HCT116 (cell line): ENCODE results near the gene KDM1B. TPM values are rescaled to one million over a fixed set of nuclear protein-coding genes. Genes with fewer than 3 reads are reported as not detected.

Experiments
- ATAC-seq: fragments of 200-7000 bp; cut with Tn5 transposase; 2 replicates; pipeline ENCODE4 v1.9.1; 2020; ENCODE audit warnings: mild to moderate bottlenecking, moderate library complexity
- BruUV-seq: library from RNA; stranded (reverse); fragments of 400-500 nt; replicated peaks from 2 replicates; lab custom pipeline; 2021; lab: Mats Ljungman, UMichigan
- CTCF ChIA-PET: fragments of 300-600 bp; sonication (Branson Sonifier 250); formaldehyde crosslinking; loops from one replicate; lab custom pipeline; 2021; ENCODE audit warnings: antibody characterized with exemption; lab: Charles Lee
- POLR2A ChIA-PET: fragments of 300-600, 350-600 bp; sonication (Branson Sonifier 250); formaldehyde crosslinking; loops from one replicate; lab custom pipeline; 2021; ENCODE audit warnings: antibody characterized with exemption; lab: Charles Lee
- RAD21 ChIA-PET, 2 experiments: fragments of 300-600 bp; sonication (Branson Sonifier 250); formaldehyde crosslinking; loops; one replicate each; lab custom pipeline; 2023; ENCODE audit warnings: low total read pairs in 2 of 2; ENCODE audit not compliant: uncharacterized antibody in 2 of 2, unreplicated experiment in 2 of 2, low non-redundant PET in 1 of 2; lab: Charles Lee
- DNase-seq: peaks from one replicate; pipeline ENCODE4 v3.0.0-alpha.2; 2010; ENCODE audit warnings: low read depth, low spot score
- H2AFZ ChIP-seq: fragments of 200-600 bp; shearing (Covaris generic), sonication (generic); 2 replicates; pipeline ENCODE4 v1.6.1; 2017; ENCODE audit warnings: low read depth, mixed run types, mixed read lengths, antibody characterized with exemption, low read length; ENCODE audit not compliant: poor library complexity, severe bottlenecking
- H3K27ac ChIP-seq: 2 replicates; pipeline ENCODE4 v1.5.1; 2012; ENCODE audit warnings: low read depth, low read length
- H3K27me3 ChIP-seq: fragments of 200-600 bp; sonication (generic); 2 replicates; pipeline ENCODE4 v1.6.1; 2016; ENCODE audit warnings: mixed run types, low read length, mixed read lengths; ENCODE audit not compliant: insufficient read depth
- H3K36me3 ChIP-seq, 2 experiments: fragments of 200-500 bp in 1 of 2; fragments of 200-600 bp in 1 of 2; sonication (Bioruptor generic) in 1 of 2; sonication (generic) in 1 of 2; 2 replicates each; pipeline versions ENCODE4 v1.5.1 to v1.6.1; 2014 to 2016; ENCODE audit warnings: low read length in 2 of 2, inconsistent platforms in 1 of 2, mixed read lengths in 1 of 2, mixed run types in 1 of 2; ENCODE audit not compliant: insufficient read depth in 2 of 2, control insufficient read depth in 1 of 2
- H3K4me1 ChIP-seq, 2 experiments: fragments of 200-600 bp in 1 of 2; sonication (generic) in 1 of 2; 2 replicates each; pipeline versions ENCODE4 v1.5.1 to v1.6.1; 2012 to 2017; ENCODE audit warnings: low read length in 2 of 2, inconsistent platforms in 1 of 2, mild to moderate bottlenecking in 1 of 2, mixed read lengths in 1 of 2, mixed run types in 1 of 2, moderate library complexity in 1 of 2; ENCODE audit not compliant: insufficient read depth in 2 of 2, control insufficient read depth in 1 of 2
- H3K4me2 ChIP-seq: fragments of 200-600 bp; sonication (generic); 2 replicates; pipeline ENCODE4 v1.6.1; 2017; ENCODE audit warnings: mixed run types, low read length, mixed read lengths
- H3K4me3 ChIP-seq, 2 experiments: fragments of 200-600 bp in 1 of 2; sonication (generic) in 1 of 2; replicated peaks in 1 of 2; 2 replicates each; pipeline ENCODE4 v1.5.1; 2011 to 2016; ENCODE audit warnings: low read length in 2 of 2, control low read depth in 1 of 2, low read depth in 1 of 2, mild to moderate bottlenecking in 1 of 2, mixed read lengths in 1 of 2, mixed run types in 1 of 2
- H3K79me2 ChIP-seq: fragments of 200-600 bp; sonication (generic); 2 replicates; pipeline ENCODE4 v1.6.1; 2017; ENCODE audit warnings: mild to moderate bottlenecking, mixed run types, low read length, moderate library complexity, mixed read lengths; ENCODE audit not compliant: insufficient read depth
- H3K9ac ChIP-seq: fragments of 200-600 bp; sonication (generic); 2 replicates; pipeline ENCODE4 v1.6.1; 2016; ENCODE audit warnings: low read length, mixed read lengths
- H3K9me2 ChIP-seq: fragments of 200-600 bp; sonication (generic), shearing (Covaris generic); 2 replicates; pipeline ENCODE4 v1.6.1; 2017; ENCODE audit warnings: mixed run types, mild to moderate bottlenecking, moderate library complexity; ENCODE audit not compliant: insufficient read depth
- H3K9me3 ChIP-seq, 2 experiments: fragments of 200-500 bp in 1 of 2; fragments of 200-600 bp in 1 of 2; sonication (Bioruptor generic) in 1 of 2; sonication (generic) in 1 of 2; 2 replicates each; pipeline ENCODE4 v1.6.1; 2014 to 2017; ENCODE audit warnings: low read length in 2 of 2, mixed read lengths in 2 of 2, inconsistent platforms in 1 of 2, low read depth in 1 of 2, mild to moderate bottlenecking in 1 of 2, mixed run types in 1 of 2, moderate library complexity in 1 of 2; ENCODE audit not compliant: control insufficient read depth in 1 of 2, insufficient read depth in 1 of 2
- H4K20me1 ChIP-seq: fragments of 200-600 bp; sonication (generic), shearing (Covaris generic); 2 replicates; pipeline ENCODE4 v1.6.1; 2017; ENCODE audit warnings: mixed run types, mild to moderate bottlenecking, moderate library complexity; ENCODE audit not compliant: insufficient read depth
- CEBPB ChIP-seq: IDR thresholded peaks from 2 replicates; pipeline ENCODE4 v1.6.1; 2012; ENCODE audit warnings: low read depth
- EGR1 ChIP-seq: IDR thresholded peaks from 2 replicates; pipeline ENCODE4 v1.6.1; 2012; ENCODE audit warnings: low read depth
- ELF1 ChIP-seq: IDR thresholded peaks from 2 replicates; pipeline ENCODE4 v1.6.1; 2012; ENCODE audit warnings: low read depth, borderline replicate concordance
- EZH2 ChIP-seq: fragments of 200-600 bp; sonication (generic); IDR thresholded peaks from 2 replicates; pipeline ENCODE4 v1.6.1; 2017; ENCODE audit warnings: antibody characterized with exemption, mixed run types
- POLR2A ChIP-seq: IDR thresholded peaks from 2 replicates; pipeline ENCODE4 v1.7.0; 2011; ENCODE audit warnings: borderline replicate concordance; ENCODE audit not compliant: insufficient read depth, insufficient read length; ENCODE audit errors: extremely low read depth
- RAD21 ChIP-seq: IDR thresholded peaks from 2 replicates; pipeline ENCODE4 v1.6.1; 2012; ENCODE audit warnings: low read depth, mild to moderate bottlenecking
- SIN3A ChIP-seq: IDR thresholded peaks from 2 replicates; pipeline ENCODE4 v1.6.1; 2012; ENCODE audit warnings: low read depth
- SP1 ChIP-seq: IDR thresholded peaks from 2 replicates; pipeline ENCODE4 v1.6.1; 2012; ENCODE audit warnings: low read depth
- SRF ChIP-seq: IDR thresholded peaks from 2 replicates; pipeline ENCODE4 v1.6.1; 2012; ENCODE audit warnings: low read depth
- TCF7L2 ChIP-seq: IDR thresholded peaks from 2 replicates; pipeline ENCODE4 v1.7.0; 2011; ENCODE audit warnings: borderline replicate concordance, inconsistent platforms; ENCODE audit not compliant: insufficient read depth, insufficient read length; ENCODE audit errors: extremely low read depth
- YY1 ChIP-seq: IDR thresholded peaks from 2 replicates; pipeline ENCODE4 v1.6.1; 2011; ENCODE audit warnings: low read length, low read depth, moderate library complexity, mild to moderate bottlenecking; ENCODE audit not compliant: insufficient replicate concordance; ENCODE audit errors: extremely low read depth
- ZNF274 ChIP-seq: fragments of 200-500 bp; sonication (Bioruptor generic); IDR thresholded peaks from 2 replicates; pipeline ENCODE4 v1.6.1; 2014; ENCODE audit warnings: mild to moderate bottlenecking, low read depth, low read length, inconsistent platforms
- intact Hi-C: fragments of 100-400 bp; cut with micrococcal nuclease; formaldehyde crosslinking; loops from 2 replicates; pipeline ENCODE4 v1.10.0; 2022
- total RNA-seq: library from RNA; stranded (reverse); gene quantifications from one replicate; pipeline ENCODE4 v1.2.1, GENCODE V29; 2021; ENCODE audit not compliant: unreplicated experiment
- TF ChIP-seq, protein P1 (sequence below): IDR thresholded peaks from 2 replicates; pipeline ENCODE4 v1.6.1; 2011; ENCODE audit warnings: mild to moderate bottlenecking, low read length, moderate library complexity; ENCODE audit not compliant: insufficient replicate concordance; ENCODE audit errors: extremely low read depth
- TF ChIP-seq, protein P2 (sequence below): IDR thresholded peaks from 2 replicates; pipeline ENCODE4 v1.6.1; 2012
- TF ChIP-seq, protein P3 (sequence below): IDR thresholded peaks from 2 replicates; pipeline ENCODE4 v1.6.1; 2012
- TF ChIP-seq, protein P4 (sequence below), 3 experiments: fragments of 200-600 bp in 1 of 3; sonication (generic) in 1 of 3; IDR thresholded peaks in 2 of 3; conservative IDR thresholded peaks in 1 of 3; 2 replicates each; pipeline ENCODE4 v1.5.1; 2012 to 2017; ENCODE audit warnings: low read depth in 2 of 3, low read length in 2 of 3, antibody characterized with exemption in 1 of 3, borderline replicate concordance in 1 of 3, control low read depth in 1 of 3, mild to moderate bottlenecking in 1 of 3, mixed read lengths in 1 of 3, mixed run types in 1 of 3, moderate library complexity in 1 of 3; ENCODE audit not compliant: insufficient read depth in 1 of 3

The KDM1B gene
- total RNA-seq, 1 experiment from 2014 or later: 24.5 TPM

DNA sequence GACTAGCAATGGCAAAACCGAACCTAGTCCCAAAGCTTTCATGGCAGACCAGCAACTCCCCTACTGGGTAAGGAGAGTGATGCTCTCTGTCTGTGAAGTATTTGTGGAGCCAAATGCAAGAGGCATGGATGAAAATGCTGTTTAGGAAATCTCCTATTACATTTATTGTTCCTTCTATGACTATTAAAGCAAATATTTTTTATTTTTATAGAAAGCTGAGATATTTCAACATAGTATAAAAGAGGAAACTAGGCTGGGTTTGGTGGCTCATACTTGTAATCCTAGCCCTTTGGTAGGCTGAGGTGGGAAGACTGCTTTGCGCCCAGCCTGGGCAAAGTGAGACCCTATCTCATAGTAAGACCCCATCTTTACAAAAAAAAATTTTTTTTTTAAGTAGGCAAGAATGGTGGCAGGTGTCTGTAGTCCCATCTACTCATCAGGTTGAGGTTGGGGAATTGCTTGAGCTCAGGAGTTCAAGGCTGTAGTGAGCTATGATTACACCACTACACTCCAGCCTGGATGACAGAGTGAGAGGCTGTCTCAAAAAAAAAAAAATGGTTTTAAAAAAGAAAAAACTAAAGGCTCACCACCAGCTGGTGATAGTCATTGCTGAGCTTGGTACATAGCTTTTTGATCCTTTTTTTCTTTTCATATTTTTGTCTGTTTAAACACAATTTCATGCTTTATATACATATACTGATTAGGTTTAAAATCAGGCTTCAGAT is 11.3 kb downstream of the KDM1B start:
- no peak overlapping the region for H3K9ac ChIP-seq
- no peaks in the 10 kb centered on the region; a peak in 1 of 4 replicates for H3K9me3 ChIP-seq
- no peak overlapping the region for H3K4me3 ChIP-seq
- H3K27ac ChIP-seq: no peak overlapping the region
- DNase-seq: no peak
- no peaks in the 10 kb centered on the region for H3K9me2 ChIP-seq
- no peak overlapping the region for H3K4me2 ChIP-seq
- no peaks in the 10 kb centered on the region for H3K4me1 ChIP-seq
- H3K79me2 ChIP-seq: no peaks in the 10 kb centered on the region
- TF ChIP-seq, protein P1, sequence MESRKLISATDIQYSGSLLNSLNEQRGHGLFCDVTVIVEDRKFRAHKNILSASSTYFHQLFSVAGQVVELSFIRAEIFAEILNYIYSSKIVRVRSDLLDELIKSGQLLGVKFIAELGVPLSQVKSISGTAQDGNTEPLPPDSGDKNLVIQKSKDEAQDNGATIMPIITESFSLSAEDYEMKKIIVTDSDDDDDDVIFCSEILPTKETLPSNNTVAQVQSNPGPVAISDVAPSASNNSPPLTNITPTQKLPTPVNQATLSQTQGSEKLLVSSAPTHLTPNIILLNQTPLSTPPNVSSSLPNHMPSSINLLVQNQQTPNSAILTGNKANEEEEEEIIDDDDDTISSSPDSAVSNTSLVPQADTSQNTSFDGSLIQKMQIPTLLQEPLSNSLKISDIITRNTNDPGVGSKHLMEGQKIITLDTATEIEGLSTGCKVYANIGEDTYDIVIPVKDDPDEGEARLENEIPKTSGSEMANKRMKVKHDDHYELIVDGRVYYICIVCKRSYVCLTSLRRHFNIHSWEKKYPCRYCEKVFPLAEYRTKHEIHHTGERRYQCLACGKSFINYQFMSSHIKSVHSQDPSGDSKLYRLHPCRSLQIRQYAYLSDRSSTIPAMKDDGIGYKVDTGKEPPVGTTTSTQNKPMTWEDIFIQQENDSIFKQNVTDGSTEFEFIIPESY: no peak
- TF ChIP-seq RAD21 (no peak), EGR1 (no peak), SIN3A (no peak), TCF7L2 (no peak), EZH2 (no peak), CEBPB (no peak), ELF1 (no peak), POLR2A (no peak), ZNF274 (no peak), SP1 (no peak), YY1 (no peak), SRF (no peak)
- TF ChIP-seq, protein P2, sequence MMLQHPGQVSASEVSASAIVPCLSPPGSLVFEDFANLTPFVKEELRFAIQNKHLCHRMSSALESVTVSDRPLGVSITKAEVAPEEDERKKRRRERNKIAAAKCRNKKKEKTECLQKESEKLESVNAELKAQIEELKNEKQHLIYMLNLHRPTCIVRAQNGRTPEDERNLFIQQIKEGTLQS: no peak
- TF ChIP-seq, protein P3, sequence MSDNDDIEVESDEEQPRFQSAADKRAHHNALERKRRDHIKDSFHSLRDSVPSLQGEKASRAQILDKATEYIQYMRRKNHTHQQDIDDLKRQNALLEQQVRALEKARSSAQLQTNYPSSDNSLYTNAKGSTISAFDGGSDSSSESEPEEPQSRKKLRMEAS: no peak
- TF ChIP-seq, protein P4, sequence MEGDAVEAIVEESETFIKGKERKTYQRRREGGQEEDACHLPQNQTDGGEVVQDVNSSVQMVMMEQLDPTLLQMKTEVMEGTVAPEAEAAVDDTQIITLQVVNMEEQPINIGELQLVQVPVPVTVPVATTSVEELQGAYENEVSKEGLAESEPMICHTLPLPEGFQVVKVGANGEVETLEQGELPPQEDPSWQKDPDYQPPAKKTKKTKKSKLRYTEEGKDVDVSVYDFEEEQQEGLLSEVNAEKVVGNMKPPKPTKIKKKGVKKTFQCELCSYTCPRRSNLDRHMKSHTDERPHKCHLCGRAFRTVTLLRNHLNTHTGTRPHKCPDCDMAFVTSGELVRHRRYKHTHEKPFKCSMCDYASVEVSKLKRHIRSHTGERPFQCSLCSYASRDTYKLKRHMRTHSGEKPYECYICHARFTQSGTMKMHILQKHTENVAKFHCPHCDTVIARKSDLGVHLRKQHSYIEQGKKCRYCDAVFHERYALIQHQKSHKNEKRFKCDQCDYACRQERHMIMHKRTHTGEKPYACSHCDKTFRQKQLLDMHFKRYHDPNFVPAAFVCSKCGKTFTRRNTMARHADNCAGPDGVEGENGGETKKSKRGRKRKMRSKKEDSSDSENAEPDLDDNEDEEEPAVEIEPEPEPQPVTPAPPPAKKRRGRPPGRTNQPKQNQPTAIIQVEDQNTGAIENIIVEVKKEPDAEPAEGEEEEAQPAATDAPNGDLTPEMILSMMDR (IDR thresholded peaks at IDR 0.05 in 2 of 3, conservative IDR thresholded peaks at IDR 0.05 in 1 of 3; ENCODE audit: borderline replicate concordance in 1 of 3, insufficient read depth in 1 of 3, low read depth in 2 of 3, low read length in 2 of 3): no peak
- TF ChIP-seq, all 23 proteins: peak for 0
- no TSS peak for BruUV-seq
- ChIA-PET RAD21 (no interaction called here), POLR2A (no interaction called here), CTCF (no interaction called here)
- peaks cover 2 to 17% of the 10 kb centered on the region in 2 experiments; a peak in 3 of 4 replicates for H3K36me3 ChIP-seq
- no peak for ATAC-seq
- H4K20me1 ChIP-seq: no peaks in the 10 kb centered on the region
- H2AFZ ChIP-seq: no peak overlapping the region
- intact Hi-C loops: no loop called here
- H3K27me3 ChIP-seq: no peaks in the 10 kb centered on the region
